ENCODE measurements around the gene KCNK15. TPM values are rescaled to one million over a fixed set of nuclear protein-coding genes. Genes with fewer than 3 reads are reported as not detected.
A peak's percentile ranks its signal among the peaks of the same experiment; 100 is the strongest.

KCNK15 gene
- total RNA-seq, 1 experiment from 2014 or later, result 0.33 TPM

GRCh38 chr20:44709380-44709779, 36.3 kb upstream of the KCNK15 start:
- H3K79me1 ChIP-seq (ENCODE audit: insufficient read depth, low read depth, low read length, poor library complexity, severe bottlenecking), result no peaks in the 10 kb centered on the region
- no peaks in the 10 kb centered on the region for H3K9me3 ChIP-seq (ENCODE audit: control insufficient read depth, low read depth, low read length)
- H4K8ac ChIP-seq (replicated peaks; ENCODE audit: insufficient read length, low read depth, low read length), result no peak overlapping the region
- H2BK15ac ChIP-seq (ENCODE audit: low read depth, low read length), result no peak overlapping the region
- H2BK12ac ChIP-seq (ENCODE audit: insufficient read length, low read depth, low read length), result no peak overlapping the region
- H2BK20ac ChIP-seq (ENCODE audit: low read depth, low read length, poor library complexity, severe bottlenecking), result no peak overlapping the region
- no peak overlapping the region for H2AFZ ChIP-seq (ENCODE audit: low read length)
- no peak overlapping the region for H4K91ac ChIP-seq (ENCODE audit: insufficient read length, low read depth, low read length)
- H4K5ac ChIP-seq (ENCODE audit: insufficient read length, low read depth, low read length), result no peak overlapping the region
- no peak overlapping the region for H3K56ac ChIP-seq (ENCODE audit: insufficient read length, low read depth, low read length)
- no peak overlapping the region for H3K18ac ChIP-seq (ENCODE audit: insufficient read length, low read depth, low read length)
- no peak overlapping the region for H3K4ac ChIP-seq (ENCODE audit: low read depth, low read length)
- no peaks in the 10 kb centered on the region for H3K27me3 ChIP-seq (ENCODE audit: insufficient read depth, low read length)
- Mint-ChIP-seq H3K9me3 (no peaks in the 10 kb centered on the region), H3K4me3 (no peak overlapping the region), H3K27me3 (ENCODE audit: low read depth) (no peaks in the 10 kb centered on the region; the same call in 1 of the 2 replicates), H3K27ac (0 out of 7 replicates have a peak overlapping the region, but pooled peaks of 1 of the 3 experiments have one; percentile 41), H3K4me1 (peaks cover 0 to 11% of the 10 kb centered on the region in 2 experiments; a peak in 3 of 4 replicates), H3K36me3 (ENCODE audit: insufficient read depth in 1 of 3, low read depth in 3 of 3) (no peaks in the 10 kb centered on the region; a peak in 1 of 7 replicates)
- H3K79me2 ChIP-seq (ENCODE audit: insufficient read depth, low read length), result no peaks in the 10 kb centered on the region
- H2BK5ac ChIP-seq (ENCODE audit: insufficient read length, low read length), result no peak overlapping the region
- DNase-seq, result no peak
- no CpG with 5 or more reads among the region's 11 CpGs for WGBS (ENCODE audit: extremely low coverage, insufficient read length, low lambda C conversion rate)
- H3T11ph ChIP-seq (ENCODE audit: low read length), result no peak overlapping the region
- H3K9ac ChIP-seq (ENCODE audit: extremely low read depth, insufficient read length, low read length), result no peak overlapping the region
- H2AK5ac ChIP-seq (ENCODE audit: insufficient read length, low read length), result no peak overlapping the region
- no peaks in the 10 kb centered on the region for H4K20me1 ChIP-seq (ENCODE audit: control insufficient read depth, insufficient read depth, insufficient read length)
- H3K23ac ChIP-seq (ENCODE audit: insufficient read length, low read depth, low read length), result no peak overlapping the region
- H3K4me2 ChIP-seq (ENCODE audit: insufficient read depth, insufficient read length, low read length), result no peak overlapping the region
- no peak overlapping the region for H3K27ac ChIP-seq (ENCODE audit: insufficient read length, low read depth, low read length)
- H3K23me2 ChIP-seq (ENCODE audit: insufficient read length, low read depth, low read length, poor library complexity, severe bottlenecking), result no peaks in the 10 kb centered on the region
- no peak for TF ChIP-seq CTCF (conservative IDR thresholded peaks at IDR 0.05)
- no peak overlapping the region for H2BK120ac ChIP-seq (ENCODE audit: low read depth, low read length, poor library complexity, severe bottlenecking)
- H3K4me1 ChIP-seq (ENCODE audit: insufficient read depth, low read length), result no peaks in the 10 kb centered on the region
- H3K14ac ChIP-seq (ENCODE audit: insufficient read depth, low read length), result no peak overlapping the region
